Epithelial cell of umbilical artery (primary cell): Measurements from ENCODE around the gene PRXL2B. TPM values are rescaled to one million over a fixed set of nuclear protein-coding genes. Genes with fewer than 3 reads are reported as not detected.

Source experiments
- total RNA-seq: library from RNA; depleted of rRNA; stranded (reverse); fragments of >200 nt; gene quantifications from 2 replicates; pipeline ENCODE4 v1.2.3, GENCODE V29; 2014

Gene PRXL2B, protein sequence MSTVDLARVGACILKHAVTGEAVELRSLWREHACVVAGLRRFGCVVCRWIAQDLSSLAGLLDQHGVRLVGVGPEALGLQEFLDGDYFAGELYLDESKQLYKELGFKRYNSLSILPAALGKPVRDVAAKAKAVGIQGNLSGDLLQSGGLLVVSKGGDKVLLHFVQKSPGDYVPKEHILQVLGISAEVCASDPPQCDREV
- total RNA-seq = 24.6 and 31.2 TPM in 2 replicates

DNA sequence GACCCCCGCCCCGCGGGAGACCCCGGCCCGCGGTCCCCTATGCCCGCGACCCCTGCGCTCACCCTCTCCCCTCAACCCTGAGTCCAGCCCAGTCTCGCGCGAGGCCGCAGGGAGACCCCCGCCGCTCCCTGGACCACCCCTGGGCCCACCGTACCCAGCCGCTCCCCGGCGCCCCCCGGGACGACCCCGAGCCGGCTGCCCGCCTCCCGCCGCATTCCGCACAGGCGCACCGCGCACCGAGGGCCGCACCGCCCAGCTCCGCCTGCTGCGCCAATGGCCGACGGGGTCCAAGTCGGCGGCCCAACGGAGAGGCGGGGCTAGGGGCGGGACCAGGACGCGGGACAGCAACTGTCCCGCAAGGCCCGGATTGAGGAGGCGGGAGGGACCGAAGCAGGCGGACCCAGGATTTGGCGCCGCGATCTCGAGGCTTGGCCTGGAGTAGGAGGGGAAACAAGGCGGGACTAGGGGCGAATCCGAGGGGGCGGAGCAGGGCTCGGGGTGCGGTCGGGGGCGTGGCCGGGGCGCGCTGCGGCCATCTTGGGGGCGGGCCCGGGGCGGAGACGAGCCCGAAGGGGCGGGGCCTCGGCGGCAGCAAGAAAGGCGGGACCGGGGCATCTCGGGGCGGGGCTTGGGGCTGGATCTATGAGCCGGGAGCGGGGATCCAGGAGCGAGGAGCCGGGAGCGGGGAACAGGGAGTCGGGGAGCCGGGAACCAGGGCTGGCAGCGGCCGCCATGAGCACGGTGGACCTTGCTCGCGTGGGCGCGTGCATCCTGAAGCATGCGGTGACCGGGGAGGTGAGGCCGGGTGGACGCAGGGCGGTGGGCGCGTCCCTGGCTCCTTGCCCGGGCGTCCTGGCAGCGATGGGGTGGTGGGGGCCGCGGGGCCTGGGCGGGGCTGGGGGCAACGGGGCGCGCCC is at the start of gene PRXL2B:
Gene PRXL2B, plus strand, starts transcription at position 624 of the 917 bp plus-strand sequence. Its CDS starts 109 bp downstream, at position 733.

DNA sequence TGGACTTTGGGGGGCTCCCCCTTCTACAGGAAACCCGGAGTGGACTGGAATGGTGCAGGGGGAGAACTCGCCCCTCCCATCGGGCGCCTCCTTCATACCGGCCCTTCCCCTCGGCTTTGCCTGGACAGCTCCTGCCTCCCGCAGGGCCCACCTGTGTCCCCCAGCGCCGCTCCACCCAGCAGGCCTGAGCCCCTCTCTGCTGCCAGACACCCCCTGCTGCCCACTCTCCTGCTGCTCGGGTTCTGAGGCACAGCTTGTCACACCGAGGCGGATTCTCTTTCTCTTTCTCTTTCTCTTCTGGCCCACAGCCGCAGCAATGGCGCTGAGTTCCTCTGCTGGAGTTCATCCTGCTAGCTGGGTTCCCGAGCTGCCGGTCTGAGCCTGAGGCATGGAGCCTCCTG is 30.3 kb upstream of the PRXL2B start, which contains the start of gene TNFRSF14:
Gene TNFRSF14, plus strand, starts transcription at position 95 of the 401 bp plus-strand sequence. Its CDS starts 294 bp downstream, at position 389.

DNA sequence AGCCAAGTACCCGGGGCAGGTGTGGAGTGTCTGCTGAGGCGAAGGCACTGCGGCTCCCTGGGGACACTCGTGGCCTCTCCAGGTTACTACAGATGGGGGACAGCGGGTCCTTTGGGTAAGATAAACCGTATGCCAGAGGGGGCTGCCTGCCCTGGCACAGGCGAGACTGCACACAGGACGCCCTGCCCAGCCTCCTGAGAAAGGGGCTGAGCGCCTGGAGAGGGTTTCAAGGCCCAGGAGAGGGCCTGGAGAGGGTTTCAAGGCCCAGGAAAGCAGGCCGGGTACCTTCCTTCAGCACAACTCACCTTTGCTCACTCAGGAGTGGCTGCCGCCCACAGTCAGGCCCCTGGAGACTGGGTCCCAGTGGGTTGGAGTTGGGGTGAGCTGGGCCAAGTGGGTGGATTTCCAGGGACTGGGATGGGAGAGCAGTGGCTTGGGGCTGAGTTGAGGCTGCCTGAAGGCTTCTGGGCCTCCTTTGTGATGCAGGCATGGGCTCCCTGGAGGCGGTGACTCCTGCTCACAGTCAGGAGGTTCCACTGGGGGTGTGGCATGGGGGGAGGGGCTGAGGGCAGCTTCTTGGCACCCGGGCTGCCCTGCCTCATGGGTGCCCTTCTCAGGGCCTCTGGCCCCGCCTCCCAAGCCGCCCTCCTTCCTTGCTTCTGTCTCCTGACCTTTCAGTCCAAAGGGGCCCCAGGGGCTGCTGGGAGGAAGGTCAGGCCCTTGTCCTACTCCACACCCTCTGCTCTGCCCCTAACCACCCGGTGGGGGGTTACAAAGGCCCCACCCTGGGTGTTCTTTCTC is 46.2 kb downstream of the PRXL2B start, which contains the start of gene MMEL1:
Gene MMEL1, minus strand, starts transcription at position 456 of the 801 bp plus-strand sequence. CDS start 3,532 bp downstream, outside the sequence.

Other genes starting within 250 kb of the PRXL2B start
- gene MORN1, start 195.2 kb upstream of the PRXL2B start, total RNA-seq = 4.2 and 6.2 TPM in 2 replicates
- 64.3 and 73.7 TPM in 2 replicates for gene RER1, start 194.9 kb upstream of the PRXL2B start, total RNA-seq
- 27.4 and 33.1 TPM in 2 replicates for gene PEX10, start 174.2 kb upstream of the PRXL2B start, total RNA-seq
- gene PLCH2, start 110.5 kb upstream of the PRXL2B start, total RNA-seq = not detected in 2 replicates
- gene PANK4, start 60.2 kb upstream of the PRXL2B start, total RNA-seq = 22.1 and 22.8 TPM in 2 replicates
- gene HES5, start 56.5 kb upstream of the PRXL2B start, total RNA-seq = not detected in 2 replicates
- gene TNFRSF14, start 30.4 kb upstream of the PRXL2B start, total RNA-seq = 13.0 and 26.1 TPM in 2 replicates
- gene MMEL1, start 46.2 kb downstream of the PRXL2B start, total RNA-seq = 1.5 and 3.9 TPM in 2 replicates
- under 0.01 and 0.15 TPM in 2 replicates for gene TTC34, start 214.9 kb downstream of the PRXL2B start, total RNA-seq